GM13976 (cell line): ENCODE measurements around the gene LIN7A.

Source experiments
- DNase-seq: peaks from one replicate; pipeline ENCODE4 v3.0.0; 2012; ENCODE audit warnings: low spot score
- in situ Hi-C: fragments of 300-500 bp; cut with MboI; formaldehyde crosslinking; loops from one replicate; pipeline ENCODE4 v1.12.0; 2022; ENCODE audit warnings: low sequenced_read_pairs, mixed read lengths, inconsistent platforms; ENCODE audit not compliant: unreplicated experiment
- TF ChIP-seq, protein P1 (sequence below): IDR thresholded peaks from 2 replicates; pipeline ENCODE4 v1.5.1; 2012; ENCODE audit warnings: borderline replicate concordance, mild to moderate bottlenecking; ENCODE audit not compliant: insufficient read depth; ENCODE audit errors: extremely low read depth, missing control alignments, control extremely low read depth

LIN7A gene

DNA sequence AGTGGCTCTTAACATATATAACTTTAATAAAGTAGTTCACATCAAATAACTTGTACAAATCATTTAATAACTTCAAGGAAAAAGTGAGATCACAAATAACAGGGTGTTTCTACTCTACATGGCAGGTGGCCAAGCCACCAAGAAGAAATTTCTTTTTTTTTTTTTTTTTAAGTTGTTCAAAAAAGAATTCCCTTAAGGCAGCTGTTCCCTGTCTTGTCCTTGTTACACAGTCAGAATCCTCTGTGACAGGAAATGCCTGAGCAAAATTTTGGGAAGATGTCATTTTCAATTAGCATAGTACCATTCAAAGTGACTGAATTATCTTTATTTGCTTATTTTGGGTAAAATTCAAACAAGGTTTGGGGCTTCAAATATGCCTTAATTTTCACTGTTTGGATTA, 79.4 kb downstream of the LIN7A start:
- in situ Hi-C loops: no loop called here
- TF ChIP-seq, protein P1, sequence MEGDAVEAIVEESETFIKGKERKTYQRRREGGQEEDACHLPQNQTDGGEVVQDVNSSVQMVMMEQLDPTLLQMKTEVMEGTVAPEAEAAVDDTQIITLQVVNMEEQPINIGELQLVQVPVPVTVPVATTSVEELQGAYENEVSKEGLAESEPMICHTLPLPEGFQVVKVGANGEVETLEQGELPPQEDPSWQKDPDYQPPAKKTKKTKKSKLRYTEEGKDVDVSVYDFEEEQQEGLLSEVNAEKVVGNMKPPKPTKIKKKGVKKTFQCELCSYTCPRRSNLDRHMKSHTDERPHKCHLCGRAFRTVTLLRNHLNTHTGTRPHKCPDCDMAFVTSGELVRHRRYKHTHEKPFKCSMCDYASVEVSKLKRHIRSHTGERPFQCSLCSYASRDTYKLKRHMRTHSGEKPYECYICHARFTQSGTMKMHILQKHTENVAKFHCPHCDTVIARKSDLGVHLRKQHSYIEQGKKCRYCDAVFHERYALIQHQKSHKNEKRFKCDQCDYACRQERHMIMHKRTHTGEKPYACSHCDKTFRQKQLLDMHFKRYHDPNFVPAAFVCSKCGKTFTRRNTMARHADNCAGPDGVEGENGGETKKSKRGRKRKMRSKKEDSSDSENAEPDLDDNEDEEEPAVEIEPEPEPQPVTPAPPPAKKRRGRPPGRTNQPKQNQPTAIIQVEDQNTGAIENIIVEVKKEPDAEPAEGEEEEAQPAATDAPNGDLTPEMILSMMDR: no peak
- DNase-seq: no peak

DNA sequence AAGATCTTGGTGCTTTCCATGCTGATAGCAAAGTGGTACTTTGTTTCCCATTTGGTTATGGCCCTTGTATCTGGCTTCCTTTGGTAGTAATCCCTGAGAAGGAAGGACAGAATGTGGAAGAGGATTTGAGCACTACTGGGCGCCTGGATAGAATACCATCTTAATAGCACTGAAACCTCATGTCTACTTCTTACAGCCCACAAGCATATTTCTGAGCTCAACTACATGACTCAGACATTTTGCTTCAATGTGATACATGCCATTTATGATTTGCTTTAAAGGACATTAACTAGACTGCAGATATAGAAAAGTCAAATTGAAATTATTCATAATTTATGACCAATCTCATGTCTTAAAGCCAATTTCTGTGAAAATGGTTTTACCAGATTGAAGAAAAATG, 80.4 kb downstream of the LIN7A start:
- no peak for DNase-seq
- in situ Hi-C loops: no loop called here
- TF ChIP-seq, protein P1: no peak

DNA sequence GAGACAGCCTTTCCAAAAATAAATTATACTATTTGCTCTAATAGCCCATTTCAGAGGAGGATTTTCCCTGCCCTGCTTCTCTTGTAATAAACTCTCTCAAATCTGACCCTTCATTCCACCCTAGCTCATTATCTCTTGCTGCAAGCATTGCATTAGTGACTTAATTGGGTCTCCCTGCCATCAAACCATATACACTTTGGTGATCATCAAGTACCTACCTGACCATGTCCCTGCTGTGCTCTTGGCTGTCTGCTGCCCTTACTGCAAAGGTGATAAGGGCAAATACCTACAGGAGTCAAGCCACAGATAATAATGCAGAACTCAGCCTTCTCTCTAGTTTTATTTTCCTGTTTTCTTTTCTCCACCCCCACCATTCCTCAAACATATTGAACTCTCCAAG, 88.4 kb downstream of the LIN7A start:
- TF ChIP-seq, protein P1: no peak
- in situ Hi-C loops: no loop called here
- no peak for DNase-seq

DNA sequence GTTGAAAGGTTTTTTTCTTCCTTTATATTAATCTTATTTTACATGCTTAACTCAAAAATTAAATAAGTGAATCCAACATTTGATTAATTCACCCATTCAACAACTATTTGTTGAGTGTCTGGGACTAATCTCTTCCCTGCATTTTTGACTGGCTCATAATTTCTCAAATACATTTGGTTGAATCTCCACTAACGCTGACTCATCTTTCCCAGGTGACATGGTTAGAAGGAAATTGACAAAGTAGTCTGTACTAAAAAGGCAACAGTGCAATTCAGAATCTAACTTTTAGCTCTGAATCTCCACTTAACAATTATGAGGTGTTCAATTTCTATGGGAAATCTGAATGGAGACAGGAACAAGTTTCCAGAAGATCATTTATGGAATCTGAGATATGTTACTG, 88.9 kb downstream of the LIN7A start:
- DNase-seq: no peak
- TF ChIP-seq, protein P1: no peak
- in situ Hi-C loops: no loop called here

DNA sequence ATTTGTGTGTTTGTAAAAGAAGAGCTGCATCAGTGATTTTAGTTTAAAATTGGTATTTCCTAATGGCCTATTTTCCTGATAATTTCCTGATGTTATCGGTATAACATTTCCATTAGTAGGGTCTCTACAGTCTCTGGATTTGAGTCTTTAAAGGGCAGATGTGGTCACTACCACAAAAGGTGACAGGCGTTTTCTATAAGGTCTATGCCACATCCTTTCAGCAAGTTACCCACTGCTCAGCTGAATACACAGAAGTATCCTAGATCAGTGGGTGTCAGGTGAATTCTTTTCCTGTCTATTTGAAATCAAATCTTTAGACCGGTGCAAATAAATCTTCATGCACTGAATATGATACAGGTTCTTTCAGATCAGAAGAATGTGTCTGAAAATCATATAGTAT, 90.2 kb downstream of the LIN7A start:
- TF ChIP-seq, protein P1: no peak
- DNase-seq: no peak
- in situ Hi-C loops: no loop called here

DNA sequence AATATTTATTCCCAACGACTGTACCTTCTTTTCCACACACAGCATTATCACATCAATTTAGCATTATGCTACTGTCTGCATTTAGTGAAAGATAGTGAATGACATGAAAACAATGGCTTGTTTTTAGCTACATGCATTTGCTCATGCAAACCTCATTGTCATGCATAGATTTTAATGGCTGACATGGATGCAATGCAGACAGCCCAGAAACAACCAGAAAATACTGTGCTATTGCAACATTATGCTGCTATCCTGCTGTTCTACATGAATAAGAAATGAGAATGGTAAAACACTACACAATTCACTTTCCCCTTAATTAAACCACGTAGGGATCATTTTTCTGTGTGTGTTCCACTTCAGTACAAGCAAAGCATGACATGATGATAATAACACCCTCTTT, 90.8 kb downstream of the LIN7A start:
- in situ Hi-C loops: no loop called here
- TF ChIP-seq, protein P1: no peak
- no peak for DNase-seq

DNA sequence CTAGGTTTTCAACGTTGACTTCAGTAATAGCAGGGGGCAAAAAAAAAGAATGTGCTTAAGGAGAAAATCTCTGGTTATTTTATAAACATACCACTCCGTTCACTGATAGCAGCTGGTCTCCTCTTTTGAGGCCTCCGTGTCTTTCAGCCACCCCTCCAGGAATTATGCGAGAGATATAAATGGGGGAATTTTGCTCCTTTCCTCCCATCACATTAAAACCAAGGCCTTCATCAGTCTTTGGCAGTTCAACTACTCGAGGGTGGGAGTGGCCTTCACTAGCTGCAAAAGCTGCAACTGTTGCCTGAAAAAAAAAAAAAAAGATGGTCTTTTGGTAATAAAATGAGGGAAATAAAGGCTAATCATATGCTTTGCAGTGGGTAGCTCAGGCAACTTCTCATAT, 92.1 kb downstream of the LIN7A start:
- TF ChIP-seq, protein P1: no peak
- DNase-seq: no peak
- in situ Hi-C loops: no loop called here
